Activated naive CD4-positive, alpha-beta T cell treated with Interleukin-2 at 50 U/mL for 16 hours (primary cell): Measurements from ENCODE around the gene HNF4A.

ENCODE experiments used
- DNase-seq: peaks from one replicate; pipeline ENCODE4 v3.0.0-alpha.2; 2020

HNF4A gene

DNA sequence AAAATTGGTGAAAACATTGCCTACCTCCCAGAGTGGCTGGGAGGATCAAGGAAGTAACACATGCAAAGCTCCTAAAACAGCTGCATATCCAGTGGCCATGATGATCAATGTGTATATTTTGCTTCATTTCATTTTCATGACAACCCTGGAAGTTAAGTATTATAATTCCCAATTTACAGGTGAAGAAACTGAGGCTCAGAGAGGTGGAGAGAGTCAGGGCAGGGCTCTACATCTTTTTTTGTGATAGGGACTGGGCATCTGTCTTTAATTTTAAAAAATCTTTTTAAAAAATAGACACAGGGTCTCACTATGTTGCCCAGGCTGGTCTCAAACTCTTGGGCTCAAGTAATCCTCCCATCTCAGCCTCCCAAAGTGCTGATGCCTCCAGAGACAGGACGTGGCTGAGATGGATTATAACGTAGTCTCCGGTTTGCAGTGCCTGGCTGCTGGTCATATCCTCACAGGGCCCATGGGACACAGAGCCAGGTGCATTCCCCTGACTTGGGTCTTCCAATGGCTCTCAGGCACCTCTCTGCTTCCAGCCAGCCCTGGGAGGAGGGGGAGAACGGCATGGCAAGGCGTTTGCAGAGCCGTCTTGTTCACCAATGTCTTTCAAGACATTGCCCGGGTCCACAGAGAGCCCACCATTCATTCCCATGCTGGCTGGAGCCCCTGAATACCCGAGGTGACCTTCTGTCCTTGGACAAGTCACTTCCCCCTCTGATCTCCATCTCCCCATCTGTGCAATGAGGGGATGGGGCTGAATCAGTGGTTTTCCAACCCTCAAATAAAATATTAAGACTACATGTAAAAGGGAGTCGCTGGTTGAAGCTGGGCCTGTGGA, 38.3 kb downstream of the HNF4A start:
- no peak for DNase-seq

DNA sequence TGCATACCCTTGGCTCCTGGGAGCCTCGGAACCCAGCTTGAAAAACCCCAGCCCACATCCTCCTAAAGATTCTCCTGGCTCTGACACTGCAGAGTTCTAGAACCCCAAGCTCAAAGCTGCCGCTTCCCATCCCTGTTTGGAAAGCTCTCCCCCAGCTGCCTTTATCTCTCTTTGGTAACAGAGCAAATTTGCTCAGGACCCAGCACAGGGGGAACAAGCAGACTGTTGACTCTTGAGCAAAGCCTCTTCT, 38.9 kb downstream of the HNF4A start:
- DNase-seq: no peak

DNA sequence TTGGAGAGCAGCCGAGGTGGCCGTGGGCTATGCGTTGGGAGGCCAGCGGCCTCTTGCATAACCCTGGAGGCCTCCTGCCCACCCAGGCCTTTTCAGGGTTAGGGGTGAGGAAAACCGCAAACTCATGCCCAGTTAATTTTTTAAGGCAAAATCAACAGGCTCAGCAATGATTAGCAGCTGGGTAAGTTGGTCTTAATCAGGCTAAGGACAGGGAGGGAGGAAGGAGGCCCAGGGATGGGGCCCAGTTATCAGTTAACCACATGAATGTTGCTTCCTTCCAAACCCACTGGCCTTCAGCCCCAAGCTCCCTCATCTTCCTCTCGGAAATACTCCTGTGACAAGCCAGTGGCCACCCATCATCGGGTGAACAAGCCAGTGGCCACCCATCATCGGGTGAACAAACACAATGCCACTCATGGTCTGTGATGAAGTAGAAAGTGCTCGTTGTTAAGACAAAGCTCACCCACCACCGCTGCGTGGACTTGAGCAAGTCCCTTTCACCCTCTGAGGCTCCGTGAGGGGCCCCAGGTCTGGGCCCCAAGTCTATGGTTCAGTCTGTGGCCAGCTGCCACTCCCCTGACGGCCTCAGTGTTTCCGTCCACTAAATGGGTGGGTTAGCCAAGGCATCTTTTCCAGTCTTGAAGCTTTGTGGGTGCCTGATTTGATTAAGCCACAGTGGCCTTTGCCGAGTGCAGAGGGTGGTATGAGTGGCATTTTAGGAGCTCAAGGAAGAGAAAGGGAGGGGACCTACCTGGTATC, 39.4 kb downstream of the HNF4A start:
- no peak for DNase-seq

DNA sequence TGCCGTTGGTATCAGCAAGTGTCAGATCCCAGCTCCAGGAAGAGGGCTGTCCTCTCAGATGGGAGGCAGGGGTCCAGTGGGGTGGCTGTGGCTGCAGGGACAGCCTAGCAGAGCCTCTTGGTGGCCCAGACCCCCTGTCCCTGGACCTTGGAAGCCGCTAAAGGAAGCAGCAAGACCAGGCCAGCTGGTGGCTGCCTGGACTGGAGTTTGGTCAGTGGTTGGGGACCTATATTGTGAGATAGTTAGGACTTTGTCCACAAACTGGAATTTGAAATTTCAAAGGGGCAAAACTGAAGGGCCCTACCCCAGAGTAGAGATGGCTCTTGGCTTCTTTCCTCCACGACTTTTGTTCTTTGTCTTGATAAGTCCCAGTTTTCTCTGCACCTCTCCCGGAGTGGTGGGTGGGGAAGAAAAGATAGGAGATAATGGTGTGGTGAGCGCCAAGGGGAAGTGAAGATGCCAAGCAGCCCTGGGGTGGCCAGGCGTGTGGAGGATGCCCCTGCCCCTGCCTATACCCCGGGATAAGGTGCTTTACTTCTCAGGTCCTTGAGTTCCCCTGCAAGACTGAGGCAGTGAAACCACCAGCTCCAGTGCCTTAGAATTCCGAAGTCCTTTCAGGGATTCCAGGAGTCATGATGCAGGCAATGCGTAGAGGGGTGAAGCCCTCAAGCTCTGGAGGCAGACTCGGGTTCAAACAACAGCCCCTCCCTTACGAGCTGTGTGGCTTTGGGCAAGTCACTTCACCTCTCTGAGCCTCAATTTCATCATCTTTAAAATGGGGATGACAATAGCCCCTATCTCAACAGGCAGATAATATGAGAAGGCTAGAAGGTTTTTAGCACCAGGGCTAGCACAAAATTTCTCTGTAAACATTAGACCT, 40.2 kb downstream of the HNF4A start:
- DNase-seq: no peak

- DNase-seq: no peak
Observed at GRCh38 chr20:44396369-44397130, 41.1 kb downstream of the HNF4A start.

DNA sequence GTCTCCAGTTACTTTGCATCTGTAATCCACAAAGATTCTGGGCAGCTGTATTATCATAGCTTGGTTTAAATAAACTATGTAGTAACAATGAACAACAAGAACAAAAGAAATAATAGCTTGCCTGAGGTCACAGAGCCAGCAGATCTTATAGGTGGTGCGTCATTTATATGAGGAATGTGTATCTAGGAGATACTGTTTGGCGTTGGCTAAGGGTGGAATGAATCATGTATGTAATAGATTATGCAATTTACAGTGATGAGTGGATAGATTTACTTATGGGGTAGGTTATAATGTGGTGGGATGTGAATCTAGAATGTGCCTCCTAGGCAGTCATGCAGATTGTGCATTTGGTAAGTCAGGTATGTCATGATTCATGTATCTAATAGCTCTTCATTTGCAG, 42.8 kb downstream of the HNF4A start:
- no peak for DNase-seq

DNA sequence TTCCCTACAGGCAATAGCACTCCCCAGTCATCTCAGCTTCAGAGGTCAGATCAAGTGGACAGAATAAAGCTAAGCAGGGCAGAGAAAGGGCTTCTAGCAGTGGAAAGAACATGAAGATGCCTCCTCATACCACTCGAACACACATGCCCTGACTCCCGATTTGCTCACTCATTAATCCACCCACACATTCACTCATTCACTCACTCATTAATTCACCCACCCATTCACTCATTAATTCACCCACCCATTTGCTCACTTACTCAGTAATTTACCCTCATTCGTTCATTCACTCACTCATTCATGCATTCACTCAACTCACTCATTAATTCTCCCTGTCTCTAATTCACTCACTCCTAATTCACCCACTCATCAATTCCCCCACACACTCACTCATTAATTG, 43.9 kb downstream of the HNF4A start:
- DNase-seq: no peak

DNA sequence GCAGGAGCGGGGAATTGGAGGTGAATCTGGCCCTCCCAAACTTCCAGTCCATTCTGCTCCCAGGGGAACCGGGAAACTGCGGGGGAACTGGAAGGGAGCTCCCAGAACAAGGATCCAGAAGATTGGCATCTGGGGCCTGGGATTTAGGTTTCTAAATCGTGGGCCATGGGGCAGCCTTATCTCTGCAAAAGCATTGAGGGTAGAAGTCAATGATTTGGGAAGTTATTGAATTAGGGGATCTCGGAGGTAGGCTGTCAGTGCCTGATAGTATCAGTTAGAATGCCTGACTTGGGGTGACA, 45.1 kb downstream of the HNF4A start:
- no peak for DNase-seq

DNA sequence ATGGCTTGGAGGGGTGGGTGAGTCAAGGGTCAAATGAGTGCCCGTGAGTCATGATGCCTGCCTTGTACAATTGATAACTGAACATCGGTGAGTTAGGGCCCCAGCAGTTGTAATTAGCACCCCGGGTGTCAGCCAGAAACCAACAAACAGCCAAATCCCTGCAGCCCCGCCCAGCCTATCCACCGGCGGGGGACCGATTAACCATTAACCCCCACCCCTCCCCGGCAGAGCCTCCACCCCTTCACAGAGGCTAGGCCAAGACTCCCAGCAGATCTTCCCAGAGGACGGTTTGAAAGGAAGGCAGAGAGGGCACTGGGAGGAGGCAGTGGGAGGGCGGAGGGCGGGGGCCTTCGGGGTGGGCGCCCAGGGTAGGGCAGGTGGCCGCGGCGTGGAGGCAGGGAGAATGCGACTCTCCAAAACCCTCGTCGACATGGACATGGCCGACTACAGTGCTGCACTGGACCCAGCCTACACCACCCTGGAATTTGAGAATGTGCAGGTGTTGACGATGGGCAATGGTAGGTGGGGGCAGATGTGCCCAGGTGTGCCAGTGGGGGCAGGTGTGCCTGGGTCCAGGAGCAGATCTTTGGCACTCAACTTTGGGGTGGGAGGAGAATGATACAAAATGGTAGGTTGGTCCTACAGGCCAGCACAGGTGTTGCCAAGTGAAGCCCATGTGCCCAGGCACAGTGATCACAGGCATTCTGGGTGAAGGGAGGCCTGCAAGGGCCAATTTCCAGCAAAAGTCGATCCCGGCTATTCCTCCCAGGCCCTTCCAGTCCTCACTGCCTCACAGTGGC, 45.7 kb downstream of the HNF4A start:
- DNase-seq: no peak

- DNase-seq: no peak
Observed at GRCh38 chr20:44401770-44402390, 46.4 kb downstream of the HNF4A start.

DNA sequence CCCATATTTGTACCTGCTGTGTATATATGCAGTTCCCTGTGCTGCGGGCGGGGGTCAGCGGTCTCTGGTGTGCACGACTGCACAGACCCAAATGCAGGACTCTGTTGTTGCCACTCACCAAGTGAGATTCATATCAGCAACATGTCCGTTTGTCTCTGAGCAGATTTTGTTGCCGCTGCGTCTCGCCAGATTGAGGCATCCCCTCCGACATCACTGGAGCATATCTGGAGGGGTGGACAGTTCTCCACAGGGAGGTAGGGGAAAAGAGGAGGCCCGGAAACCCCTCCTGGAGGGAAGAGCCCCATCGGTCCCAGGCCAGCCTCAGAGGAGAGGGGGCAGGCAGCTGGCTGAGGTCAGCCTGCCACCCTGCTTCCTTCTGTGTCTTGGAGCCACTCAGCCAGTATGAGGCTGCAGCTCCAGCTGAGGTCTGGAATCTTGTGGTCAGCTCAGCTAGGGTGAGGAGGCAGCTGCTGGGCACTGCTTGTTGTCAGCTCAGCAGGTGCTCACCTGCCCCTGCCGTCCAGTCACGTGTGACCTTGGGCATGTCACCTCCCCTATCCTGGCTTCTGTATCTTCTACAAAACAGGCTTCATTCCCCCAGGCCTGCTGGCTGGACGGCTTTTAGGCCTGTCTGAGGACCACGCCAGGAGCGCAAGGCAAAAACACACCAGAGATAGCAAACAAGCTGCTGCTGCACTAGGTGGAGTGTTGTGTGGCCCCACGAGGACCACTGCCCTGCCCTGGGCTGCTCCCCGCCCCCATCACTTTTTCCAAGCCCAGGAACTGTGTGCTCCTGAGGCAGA, 47.1 kb downstream of the HNF4A start:
- no peak for DNase-seq

DNA sequence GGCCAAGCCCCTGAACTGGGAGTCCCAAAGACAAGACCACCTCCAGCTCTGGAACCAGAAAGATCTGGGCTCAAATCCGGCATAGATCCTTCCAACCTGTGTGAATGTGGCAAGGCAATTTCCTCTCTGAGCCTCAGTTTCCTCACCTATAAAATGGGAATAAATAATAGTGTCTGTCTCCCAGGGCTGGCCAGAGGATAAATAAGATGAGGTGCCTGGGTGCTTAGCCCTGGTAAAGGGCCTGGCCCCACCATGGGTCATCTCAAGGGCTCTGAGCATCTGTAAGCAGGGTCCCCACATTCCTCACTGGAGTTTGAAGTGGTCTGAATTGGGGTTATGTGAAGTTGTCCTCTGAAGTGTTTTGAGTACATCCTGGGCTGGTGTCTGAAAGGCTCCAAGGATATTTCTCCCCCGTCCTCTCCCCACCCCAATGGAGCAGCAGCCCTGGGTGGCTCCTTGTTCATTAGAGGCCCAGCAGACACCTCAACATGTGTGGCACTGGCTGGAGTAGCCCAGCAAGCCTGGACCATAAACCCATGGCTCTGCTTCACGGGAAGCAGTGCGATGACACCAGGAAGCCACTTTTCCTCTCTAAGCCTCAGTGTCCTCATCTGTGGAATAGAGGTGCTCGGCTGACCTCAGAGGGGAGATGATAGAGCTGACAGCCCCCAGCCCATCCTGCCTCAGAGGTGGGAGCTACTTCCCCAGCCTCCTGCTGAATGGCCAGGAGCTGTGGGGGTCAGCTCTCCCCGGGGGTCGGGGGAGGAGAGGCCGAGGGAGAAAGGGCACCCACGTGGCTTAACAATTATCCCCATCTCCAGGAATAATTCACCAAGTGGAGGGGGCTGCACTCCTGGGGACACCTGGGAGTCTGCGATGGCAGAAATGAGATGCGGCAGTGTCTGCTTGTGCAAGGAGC, 48.0 kb downstream of the HNF4A start:
- no peak for DNase-seq

GRCh38 chr20:44404204-44405181, 49.0 kb downstream of the HNF4A start:
- no peak for DNase-seq

GRCh38 chr20:44405257-44405656, 49.8 kb downstream of the HNF4A start:
- no peak for DNase-seq

GRCh38 chr20:44405785-44406571, 50.5 kb downstream of the HNF4A start:
- DNase-seq: no peak

DNA sequence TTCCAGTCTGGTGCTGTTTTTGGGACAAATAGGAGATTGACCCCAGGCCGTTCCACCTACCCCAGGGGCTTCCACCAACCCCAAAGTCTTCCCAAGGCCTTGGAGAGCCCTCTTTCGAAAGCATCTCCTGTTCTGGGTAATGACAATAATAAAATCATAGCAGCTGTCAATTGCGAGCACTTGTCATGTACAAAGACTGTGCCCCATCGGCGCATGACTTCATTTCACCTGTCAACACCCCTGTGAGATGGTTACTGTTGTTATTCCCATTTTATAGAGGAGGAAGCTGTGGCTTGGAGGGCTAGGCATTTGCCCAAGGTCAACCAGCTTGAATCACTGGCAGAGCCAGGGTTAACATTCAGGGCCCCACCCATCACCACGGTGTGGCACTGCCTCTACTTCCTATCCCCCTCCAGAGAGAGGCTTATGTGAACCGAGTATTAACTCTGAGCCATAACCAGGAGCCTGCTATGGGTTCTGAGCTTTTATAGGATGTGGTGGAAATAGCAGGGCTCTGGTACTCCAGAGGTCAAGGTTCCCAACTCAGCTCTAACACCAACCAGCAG, 51.2 kb downstream of the HNF4A start:
- no peak for DNase-seq
